Peyer's patch (tissue), 4 donors: Measurements from ENCODE around the gene ARF1.

Source experiments
- POLR2A ChIP-seq, 2 donors: fragments of 450-650 bp; IDR thresholded peaks; one replicate each; pipeline ENCODE4 v1.5.1; 2017; ENCODE audit warnings: antibody characterized with exemption in 2 of 2, mild to moderate bottlenecking in 2 of 2, moderate library complexity in 2 of 2
- TF ChIP-seq, protein P1 (sequence below), 6 experiments: fragments of 450-650 bp in 4 of 6; fragments of 200-600 bp in 2 of 6; sonication (generic) in 1 of 6; IDR thresholded peaks; one replicate each; pipeline ENCODE4 v1.5.1; 2017 to 2019; ENCODE audit warnings: antibody characterized with exemption in 6 of 6, mild to moderate bottlenecking in 3 of 6, moderate library complexity in 1 of 6

DNA sequence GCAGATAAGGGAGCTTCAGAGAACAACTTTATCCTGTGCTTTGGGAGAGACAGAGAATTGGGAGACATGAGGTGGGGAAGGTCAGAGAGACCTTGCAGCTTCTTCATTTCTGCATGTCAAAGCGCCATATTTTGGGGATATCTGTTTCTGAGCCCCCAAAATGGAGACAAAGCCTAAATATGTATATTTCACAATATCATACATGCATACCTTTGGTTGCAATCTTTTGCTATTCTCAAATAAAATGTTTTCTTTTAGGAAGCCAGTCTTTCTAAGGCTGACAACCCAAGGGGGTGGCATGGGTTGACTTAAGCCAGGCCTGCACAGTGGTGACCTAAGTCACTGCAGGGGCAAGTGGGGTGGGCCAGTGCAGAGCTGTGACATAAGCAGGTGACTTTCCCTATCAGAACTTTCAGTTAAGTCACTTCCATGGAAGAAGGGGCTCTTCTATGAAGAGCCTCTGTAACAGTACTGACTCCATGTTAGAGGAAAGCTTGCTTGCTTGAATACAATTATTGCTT lies 40.5 kb downstream of the ARF1 start:
- TF ChIP-seq, protein P1, sequence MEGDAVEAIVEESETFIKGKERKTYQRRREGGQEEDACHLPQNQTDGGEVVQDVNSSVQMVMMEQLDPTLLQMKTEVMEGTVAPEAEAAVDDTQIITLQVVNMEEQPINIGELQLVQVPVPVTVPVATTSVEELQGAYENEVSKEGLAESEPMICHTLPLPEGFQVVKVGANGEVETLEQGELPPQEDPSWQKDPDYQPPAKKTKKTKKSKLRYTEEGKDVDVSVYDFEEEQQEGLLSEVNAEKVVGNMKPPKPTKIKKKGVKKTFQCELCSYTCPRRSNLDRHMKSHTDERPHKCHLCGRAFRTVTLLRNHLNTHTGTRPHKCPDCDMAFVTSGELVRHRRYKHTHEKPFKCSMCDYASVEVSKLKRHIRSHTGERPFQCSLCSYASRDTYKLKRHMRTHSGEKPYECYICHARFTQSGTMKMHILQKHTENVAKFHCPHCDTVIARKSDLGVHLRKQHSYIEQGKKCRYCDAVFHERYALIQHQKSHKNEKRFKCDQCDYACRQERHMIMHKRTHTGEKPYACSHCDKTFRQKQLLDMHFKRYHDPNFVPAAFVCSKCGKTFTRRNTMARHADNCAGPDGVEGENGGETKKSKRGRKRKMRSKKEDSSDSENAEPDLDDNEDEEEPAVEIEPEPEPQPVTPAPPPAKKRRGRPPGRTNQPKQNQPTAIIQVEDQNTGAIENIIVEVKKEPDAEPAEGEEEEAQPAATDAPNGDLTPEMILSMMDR (IDR thresholded peaks at IDR 0.05) = no peak
- TF ChIP-seq POLR2A (IDR thresholded peaks at IDR 0.05) = no peak
